Natural killer cell (primary cell): ENCODE data around the gene RYR3. TPM values are rescaled to one million over a fixed set of nuclear protein-coding genes. Genes with fewer than 3 reads are reported as not detected.

Experiments used
- ATAC-seq, 3 donors: fragments of 150-1000 bp in 2 of 3; fragments of 200-7000 bp in 1 of 3; cut with Tn5 transposase; 1 replicate in 1 of 3; 2 replicates in 2 of 3; pipeline ENCODE4 v1.10.0; 2021; ENCODE audit warnings: mild to moderate bottlenecking in 2 of 3, moderate library complexity in 2 of 3
- DNase-seq, 2 donors: peaks; one replicate each; pipeline versions ENCODE4 v3.0.0 to v3.0.0-alpha.2; 2013 to 2021; ENCODE audit warnings: mixed read lengths in 1 of 2
- H3K27ac ChIP-seq: one replicate; pipeline ENCODE4 v1.5.1; 2013; ENCODE audit warnings: mild to moderate bottlenecking, low read length
- H3K27me3 ChIP-seq: one replicate; pipeline ENCODE4 v1.6.1; 2013; ENCODE audit warnings: low read length; ENCODE audit not compliant: control insufficient read depth, insufficient read depth
- H3K36me3 ChIP-seq: one replicate; pipeline ENCODE4 v1.6.1; 2013; ENCODE audit warnings: low read length; ENCODE audit not compliant: control insufficient read depth, insufficient read depth
- H3K4me1 ChIP-seq: one replicate; pipeline ENCODE4 v1.6.1; 2013; ENCODE audit warnings: low read length; ENCODE audit not compliant: control insufficient read depth, insufficient read depth
- H3K4me3 ChIP-seq: one replicate; pipeline ENCODE4 v1.5.1; 2013; ENCODE audit warnings: low read length
- H3K9me3 ChIP-seq: one replicate; pipeline ENCODE4 v1.6.1; 2013; ENCODE audit warnings: low read length; ENCODE audit not compliant: control insufficient read depth, insufficient read depth
- H3K27ac Mint-ChIP-seq, 2 donors: one replicate each; pipeline ENCODE4 v1.8.0; 2022; ENCODE audit warnings: mild to moderate bottlenecking in 2 of 2, mixed read lengths in 2 of 2, moderate library complexity in 1 of 2
- H3K27me3 Mint-ChIP-seq, 2 donors: one replicate each; pipeline ENCODE4 v1.8.0; 2022; ENCODE audit warnings: low read depth in 2 of 2, mixed read lengths in 2 of 2
- H3K36me3 Mint-ChIP-seq: one replicate; pipeline ENCODE4 v1.8.0; 2022; ENCODE audit warnings: mixed read lengths
- H3K4me1 Mint-ChIP-seq, 2 donors: one replicate each; pipeline ENCODE4 v1.8.0; 2022; ENCODE audit warnings: mixed read lengths in 2 of 2
- H3K4me3 Mint-ChIP-seq: one replicate; pipeline ENCODE4 v1.8.0; 2022; ENCODE audit warnings: mild to moderate bottlenecking, moderate library complexity, mixed read lengths
- H3K9me3 Mint-ChIP-seq, 2 donors: one replicate each; pipeline ENCODE4 v1.8.0; 2022; ENCODE audit warnings: mixed read lengths in 2 of 2
- CTCF ChIP-seq: fragments of 200-600 bp; IDR thresholded peaks from one replicate; pipeline ENCODE4 v1.8.0; 2022; ENCODE audit warnings: antibody characterized with exemption
- WGBS: methylation state at CpG from one replicate; pipeline ENCODE4 v1.1.7; 2013; ENCODE audit warnings: missing lambda C conversion rate; ENCODE audit not compliant: insufficient coverage; 5-methylcytosine and 5-hydroxymethylcytosine counted together
- intact Hi-C: fragments of 100-400 bp; cut with micrococcal nuclease; formaldehyde crosslinking; loops from one replicate; pipeline ENCODE4 v1.14.2; 2022
- total RNA-seq, 4 donors: library from RNA; stranded (reverse); fragments of 120-200 nt in 1 of 4; gene quantifications; one replicate each; pipeline versions ENCODE4 v1.2.3 to v1.2.4, GENCODE V29; 2013 to 2022

RYR3 gene
- total RNA-seq, 3 donors from 2014 or later (not counting 1 experiment from before 2014, with no cell fraction given) = 0.09 to 6.2 TPM; not detected in 1

- ATAC-seq = no peak
- peaks cover 19% of the 10 kb centered on the region for H3K36me3 Mint-ChIP-seq
- Histone ChIP-seq H3K4me1 (no peaks in the 10 kb centered on the region), H3K27me3 (no peaks in the 10 kb centered on the region), H3K9me3 (no peaks in the 10 kb centered on the region), H3K4me3 (no peak overlapping the region), H3K27ac (no peak overlapping the region), H3K36me3 (peaks cover 11% of the 10 kb centered on the region)
- H3K27me3 Mint-ChIP-seq = no peaks in the 10 kb centered on the region
- no peaks in the 10 kb centered on the region for H3K9me3 Mint-ChIP-seq
- 98% methylated on average over 6 of the region's 6 CpGs for WGBS
- H3K4me3 Mint-ChIP-seq = no peak overlapping the region
- no peaks in the 10 kb centered on the region for H3K4me1 Mint-ChIP-seq
- H3K27ac Mint-ChIP-seq = no peak overlapping the region
- intact Hi-C loops = no loop called here
- no peak for DNase-seq
- no peak for TF ChIP-seq CTCF
These were observed 554.6 kb downstream of the RYR3 start for GRCh38 chr15:33865416-33865815.

- TF ChIP-seq CTCF = no peak
- Histone ChIP-seq H3K9me3 (no peaks in the 10 kb centered on the region), H3K4me1 (no peaks in the 10 kb centered on the region), H3K27ac (no peak overlapping the region), H3K27me3 (no peaks in the 10 kb centered on the region), H3K36me3 (peaks cover 11% of the 10 kb centered on the region), H3K4me3 (no peak overlapping the region)
- no peak for ATAC-seq
- DNase-seq = no peak
- WGBS = 96% methylated on average over 3 of the region's 3 CpGs
- Mint-ChIP-seq H3K27me3 (no peaks in the 10 kb centered on the region), H3K9me3 (no peaks in the 10 kb centered on the region), H3K4me1 (no peaks in the 10 kb centered on the region), H3K27ac (no peak overlapping the region), H3K4me3 (no peak overlapping the region), H3K36me3 (peaks cover 19% of the 10 kb centered on the region)
- intact Hi-C loops = no loop called here
These were observed 555.5 kb downstream of the RYR3 start for GRCh38 chr15:33866101-33866737.

- Histone ChIP-seq H3K4me1 (no peaks in the 10 kb centered on the region), H3K27me3 (no peaks in the 10 kb centered on the region), H3K9me3 (no peaks in the 10 kb centered on the region), H3K36me3 (no peaks in the 10 kb centered on the region), H3K4me3 (no peak overlapping the region), H3K27ac (no peak overlapping the region)
- Mint-ChIP-seq H3K4me3 (no peak overlapping the region), H3K36me3 (peaks cover under 1% of the 10 kb centered on the region), H3K4me1 (peaks cover 0 to 4% of the 10 kb centered on the region in 2 donors), H3K27ac (no peak overlapping the region), H3K27me3 (no peaks in the 10 kb centered on the region), H3K9me3 (no peaks in the 10 kb centered on the region)
- ATAC-seq (no peak), DNase-seq (no peak)
- no peak for TF ChIP-seq CTCF
- intact Hi-C loops = no loop called here
- WGBS = 76% methylated on average over 2 of the region's 2 CpGs
These were observed 561.2 kb downstream of the RYR3 start for GRCh38 chr15:33871980-33872379.
